ENCODE measurements around the gene YBX1. TPM values are rescaled to one million over a fixed set of nuclear protein-coding genes. Genes with fewer than 3 reads are reported as not detected.

YBX1 gene
- total RNA-seq (2021) (1,098 to 1,172 TPM (median 1,151 TPM) in 3 replicates), Bru-seq, nascent RNA (percentile 99 among the genes with signal in this experiment)
- long read RNA-seq, experiment 1, transcript YBX1-203 (7 exons, 1,524 nt) = minor isoform, 12 of 1,345 reads
- long read RNA-seq, experiment 1, transcript YBX1-201 (8 exons, 1,514 nt) = major isoform, 1,157 of 1,345 reads
- long read RNA-seq, experiment 1, partial matches to known transcripts = 148 of 1,345 reads
- long read RNA-seq, experiment 1, other reads (novel, unspliced or antisense) = 28 of 1,345 reads
- long read RNA-seq, experiment 2, transcript YBX1-201 (8 exons, 1,514 nt) = major isoform, 1,750 of 2,237 reads
- long read RNA-seq, experiment 2, partial matches to known transcripts = 412 of 2,237 reads
- long read RNA-seq, experiment 2, other reads (novel, unspliced or antisense) = 72 of 2,237 reads
- long read RNA-seq, experiment 3, transcript YBX1-201 (8 exons, 1,514 nt) = major isoform, 43 of 353 reads
- long read RNA-seq, experiment 3, partial matches to known transcripts = 309 of 353 reads
- long read RNA-seq, experiment 3, other reads (novel, unspliced or antisense) = 1 of 353 reads

- Mint-ChIP-seq H3K4me1 (peaks cover 45% of the 10 kb centered on the region), H3K27ac (peak within 1 kb of the TSS; percentile 93), H3K9me3 (no peaks in the 10 kb centered on the region), H3K27me3 (ENCODE audit: low read depth) (no peaks in the 10 kb centered on the region; the same call in 1 of the 2 replicates), H3K36me3 (peaks cover 26% of the 10 kb centered on the region), H3K4me3 (peak within 1 kb of the TSS; percentile 97)
- ChIA-PET POLR2A (interaction anchor here (0.7 to 2.8 kb wide), 7 partner anchors 10 to 509 kb away, joined by 3 to 20 read pairs (median 6); partner anchors contain the start of genes C1orf50, CLDN19, P3H1 and PPIH), CTCF (interaction anchor here (0.5 to 3.1 kb wide), 7 partner anchors 24 to 508 kb away, joined by 3 to 9 read pairs (median 4); partner anchors contain the start of genes CLDN19 and PPIH)
- peak; percentile 96 for DNase-seq (ENCODE audit: low spot score)
- peak; percentile 96 for ATAC-seq
- TF ChIP-seq ZNF219 (CRISPR knock-in tag; IDR thresholded peaks at IDR 0.05; ENCODE audit: borderline replicate concordance) (no peak), USF1 (CRISPR knock-in tag; IDR thresholded peaks at IDR 0.05) (peak; percentile 98), USF2 (CRISPR knock-in tag; IDR thresholded peaks at IDR 0.05) (peak; percentile 98), NFYB (CRISPR knock-in tag; conservative IDR thresholded peaks at IDR 0.05; ENCODE audit: low read depth) (peak; percentile 89), MYBL2 (CRISPR knock-in tag; IDR thresholded peaks at IDR 0.05) (peak; percentile 88), ZNF138 (CRISPR knock-in tag; conservative IDR thresholded peaks at IDR 0.05) (no peak), PRRX2 (CRISPR knock-in tag; IDR thresholded peaks at IDR 0.05) (no peak), ERG (CRISPR knock-in tag; IDR thresholded peaks at IDR 0.05) (0 out of 2 replicates have a peak, but pooled peaks have one; percentile 8), GABPB1 (CRISPR knock-in tag; IDR thresholded peaks at IDR 0.05) (peak; percentile 32; the same call in 1 of the 2 replicates), E2F4 (CRISPR knock-in tag; IDR thresholded peaks at IDR 0.05; ENCODE audit: borderline replicate concordance, low read depth) (no peak), CDX4 (CRISPR knock-in tag; IDR thresholded peaks at IDR 0.05; ENCODE audit: borderline replicate concordance) (no peak), CBFB (CRISPR knock-in tag; IDR thresholded peaks at IDR 0.05; ENCODE audit: low read depth) (no peak), SP1 (CRISPR knock-in tag; conservative IDR thresholded peaks at IDR 0.05) (peak; percentile 43; the same call in 1 of the 2 replicates), ZMAT4 (CRISPR knock-in tag; IDR thresholded peaks at IDR 0.05) (0 out of 2 replicates have a peak, but pooled peaks have one; percentile 18), ESRRA (CRISPR knock-in tag; IDR thresholded peaks at IDR 0.05; ENCODE audit: borderline replicate concordance) (no peak; the same call in 1 of the 2 replicates), TEAD4 (CRISPR knock-in tag; IDR thresholded peaks at IDR 0.05) (no peak), KAT7 (CRISPR knock-in tag; IDR thresholded peaks at IDR 0.05; ENCODE audit: borderline replicate concordance) (0 out of 2 replicates have a peak, but pooled peaks have one; percentile 13), MXD4 (CRISPR knock-in tag; IDR thresholded peaks at IDR 0.05; ENCODE audit: borderline replicate concordance) (no peak), E2F5 (CRISPR knock-in tag; IDR thresholded peaks at IDR 0.05) (peak; percentile 67; the same call in 1 of the 2 replicates), FOXP4 (CRISPR knock-in tag; IDR thresholded peaks at IDR 0.05) (no peak), TP53 (CRISPR knock-in tag; IDR thresholded peaks at IDR 0.05) (no peak)
Measured at GRCh38 chr1:42681741-42682483, at the start of gene YBX1. TSS of gene YBX1 (plus strand) at chr1:42682418. CDS start at chr1:42682566, 148 bp downstream.
